ENCODE data around the gene CLEC2B. TPM values are rescaled to one million over a fixed set of nuclear protein-coding genes. Genes with fewer than 3 reads are reported as not detected.

The CLEC2B gene
- total RNA-seq, 1 experiment from 2014 or later: not detected

GRCh38 chr12:9900930-9901329 is 31.8 kb upstream of the CLEC2B start:
- no peak overlapping the region for H3K27ac Mint-ChIP-seq
- Histone ChIP-seq H3K27ac (ENCODE audit: insufficient read length, low read depth, low read length) (no peak overlapping the region), H2AK5ac (ENCODE audit: insufficient read length, low read length) (no peak overlapping the region), H3K18ac (ENCODE audit: insufficient read length, low read depth, low read length) (no peak overlapping the region), H3K9me3 (ENCODE audit: control insufficient read depth, low read depth, low read length) (no peaks in the 10 kb centered on the region), H4K91ac (ENCODE audit: insufficient read length, low read depth, low read length) (no peak overlapping the region), H3K23ac (ENCODE audit: insufficient read length, low read depth, low read length) (no peak overlapping the region), H3K9ac (ENCODE audit: extremely low read depth, insufficient read length, low read length) (no peak overlapping the region), H2BK15ac (ENCODE audit: low read depth, low read length) (no peak overlapping the region), H2BK120ac (ENCODE audit: low read depth, low read length, poor library complexity, severe bottlenecking) (no peak overlapping the region), H2AFZ (ENCODE audit: low read length) (no peak overlapping the region), H3K14ac (ENCODE audit: insufficient read depth, low read length) (no peak overlapping the region), H3T11ph (ENCODE audit: low read length) (no peak overlapping the region), H4K5ac (ENCODE audit: insufficient read length, low read depth, low read length) (no peak overlapping the region), H3K4me1 (ENCODE audit: insufficient read depth, low read length) (no peaks in the 10 kb centered on the region), H4K8ac (replicated peaks; ENCODE audit: insufficient read length, low read depth, low read length) (no peak overlapping the region), H3K27me3 (ENCODE audit: insufficient read depth, low read length) (no peaks in the 10 kb centered on the region), H2BK20ac (ENCODE audit: low read depth, low read length, poor library complexity, severe bottlenecking) (no peak overlapping the region), H3K4ac (ENCODE audit: low read depth, low read length) (no peak overlapping the region), H3K23me2 (ENCODE audit: insufficient read length, low read depth, low read length, poor library complexity, severe bottlenecking) (no peaks in the 10 kb centered on the region), H2BK12ac (ENCODE audit: insufficient read length, low read depth, low read length) (no peak overlapping the region), H3K56ac (ENCODE audit: insufficient read length, low read depth, low read length) (no peak overlapping the region), H4K20me1 (ENCODE audit: control insufficient read depth, insufficient read depth, insufficient read length) (no peaks in the 10 kb centered on the region), H3K4me2 (ENCODE audit: insufficient read depth, insufficient read length, low read length) (no peak overlapping the region), H3K79me1 (ENCODE audit: insufficient read depth, low read depth, low read length, poor library complexity, severe bottlenecking) (no peaks in the 10 kb centered on the region), H3K79me2 (ENCODE audit: insufficient read depth, low read length) (no peaks in the 10 kb centered on the region), H2BK5ac (ENCODE audit: insufficient read length, low read length) (no peak overlapping the region)
- WGBS (ENCODE audit: extremely low coverage, insufficient read length, low lambda C conversion rate): no CpG with 5 or more reads among the region's 2 CpGs
- TF ChIP-seq CTCF (conservative IDR thresholded peaks at IDR 0.05): no peak
- peaks cover 15 to 24% of the 10 kb centered on the region in 2 experiments for H3K9me3 Mint-ChIP-seq
- no peaks in the 10 kb centered on the region; the same call in 1 of the 2 replicates for H3K27me3 Mint-ChIP-seq (ENCODE audit: low read depth)
- DNase-seq: no peak
- H3K4me3 Mint-ChIP-seq: no peak overlapping the region
- H3K36me3 Mint-ChIP-seq (ENCODE audit: insufficient read depth in 1 of 3, low read depth in 3 of 3): peaks cover 2 to 26% (median 23%) of the 10 kb centered on the region in 3 experiments
- peaks cover 11 to 16% of the 10 kb centered on the region in 2 experiments for H3K4me1 Mint-ChIP-seq

All from H9 (cell line).